ENCODE data around the gene MLF2.
"Not testable (repeated sequence)": the region's sequence is repeated elsewhere in the genome, so short reads cannot be mapped to it uniquely, and the experiment has no call there.

MLF2 gene

DNA sequence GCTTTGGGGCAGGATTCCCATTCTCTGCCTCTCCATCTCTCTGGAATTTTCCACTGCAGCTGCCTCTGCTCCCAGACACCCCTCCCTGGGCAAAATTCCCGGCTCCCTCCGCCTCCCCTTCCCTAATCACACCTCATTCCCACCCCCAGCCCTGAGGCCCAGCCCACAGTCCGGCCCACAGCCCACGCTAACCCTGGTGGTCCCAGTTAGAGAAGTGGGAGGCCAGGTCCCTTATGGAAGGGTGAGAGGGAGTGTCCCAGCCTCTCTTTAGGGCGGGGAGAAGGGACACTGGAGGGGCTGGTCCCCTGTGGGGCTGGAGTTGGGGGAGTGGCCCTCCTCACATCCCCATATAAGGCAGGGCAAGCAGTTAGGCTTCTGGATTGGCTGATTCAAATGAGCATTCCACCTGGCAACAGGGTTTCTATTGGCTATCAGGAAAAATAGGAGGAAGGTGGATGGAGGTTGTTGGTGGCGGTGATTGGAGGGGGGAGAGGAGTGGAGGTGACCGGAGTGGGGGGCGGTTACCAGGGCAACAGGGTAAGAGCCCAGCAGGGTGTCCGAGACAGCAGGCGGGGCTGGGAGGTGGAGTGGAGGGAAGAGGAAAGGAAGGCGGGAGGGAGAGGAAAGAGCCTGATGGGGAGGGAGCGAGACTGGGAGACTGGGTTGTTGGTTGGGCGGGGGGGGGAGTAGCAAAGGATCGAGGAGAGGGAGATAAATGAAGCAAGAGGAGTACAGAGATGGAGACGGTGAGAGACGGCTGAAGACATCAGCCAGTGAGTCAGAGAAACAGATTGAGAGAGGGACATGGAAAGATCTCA lies 11.3 kb upstream of the MLF2 start:
- FAIRE-seq: no peak

DNA sequence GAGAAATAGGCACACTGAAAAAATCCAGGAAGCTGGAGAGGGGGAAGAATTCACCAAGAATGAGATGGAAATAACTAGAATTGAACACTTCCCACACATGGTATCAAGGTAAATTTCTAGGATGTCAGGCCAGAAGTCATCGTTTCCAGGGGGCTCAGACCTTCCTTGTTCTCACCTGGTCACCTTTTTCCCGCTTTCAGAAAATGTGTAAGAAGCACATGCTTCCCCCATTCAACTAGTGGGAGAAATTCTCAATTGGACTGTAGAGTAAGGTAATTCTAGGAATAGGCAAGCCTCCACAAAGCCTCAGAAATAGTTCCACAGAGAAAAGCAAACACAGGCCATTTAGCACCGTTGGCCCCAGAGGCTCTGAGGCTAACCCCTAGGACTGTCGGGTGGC lies 10.4 kb upstream of the MLF2 start:
- no peak for FAIRE-seq

DNA sequence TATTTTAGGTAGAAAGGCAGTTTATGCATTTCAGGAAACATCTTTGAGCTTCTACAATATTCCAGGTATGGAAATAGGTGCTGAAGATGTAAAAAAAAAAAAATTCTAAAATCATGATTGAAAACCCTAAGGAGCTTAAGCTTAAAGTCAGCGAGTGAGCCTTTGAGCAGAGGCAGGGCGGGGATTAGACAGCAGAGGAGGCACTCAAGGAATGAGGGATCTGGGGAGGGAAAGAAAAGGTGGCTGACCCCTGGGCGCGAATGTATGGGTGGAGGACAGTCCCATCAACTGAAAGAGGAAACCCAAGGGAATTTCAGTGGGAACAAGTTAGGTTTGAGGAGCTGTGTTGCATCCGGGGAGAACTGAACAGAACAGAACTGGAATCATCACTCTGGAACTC lies 6.8 kb upstream of the MLF2 start:
- FAIRE-seq: no peak

DNA sequence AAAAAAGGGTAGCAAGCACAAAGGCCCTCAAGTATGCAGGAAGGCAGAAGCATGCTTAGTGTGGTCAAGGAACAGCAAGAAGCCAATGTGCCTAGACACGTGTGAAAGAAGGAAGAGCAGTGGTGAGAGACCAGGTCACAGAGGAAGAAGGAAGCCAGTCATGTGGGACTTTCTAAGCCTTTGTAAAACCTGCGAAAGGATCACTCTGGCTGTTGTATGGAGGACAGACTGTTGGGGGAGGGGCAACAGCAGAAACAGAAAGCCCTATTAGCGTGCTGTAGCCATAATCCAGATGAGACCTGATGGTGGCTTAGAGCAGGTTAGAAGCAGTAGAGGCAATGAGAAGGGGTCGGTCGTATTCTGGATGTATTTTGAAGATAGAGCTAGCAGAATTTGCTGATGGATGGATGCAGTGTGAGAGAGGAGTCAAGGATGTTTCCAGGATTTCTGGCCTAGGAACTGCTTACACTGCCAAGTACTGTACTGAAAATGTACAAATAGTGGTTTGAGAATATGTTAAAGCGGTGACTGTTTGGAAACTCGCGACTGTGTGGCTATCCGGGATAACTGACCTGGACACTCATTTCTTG lies 5.7 kb upstream of the MLF2 start:
- FAIRE-seq: no peak

DNA sequence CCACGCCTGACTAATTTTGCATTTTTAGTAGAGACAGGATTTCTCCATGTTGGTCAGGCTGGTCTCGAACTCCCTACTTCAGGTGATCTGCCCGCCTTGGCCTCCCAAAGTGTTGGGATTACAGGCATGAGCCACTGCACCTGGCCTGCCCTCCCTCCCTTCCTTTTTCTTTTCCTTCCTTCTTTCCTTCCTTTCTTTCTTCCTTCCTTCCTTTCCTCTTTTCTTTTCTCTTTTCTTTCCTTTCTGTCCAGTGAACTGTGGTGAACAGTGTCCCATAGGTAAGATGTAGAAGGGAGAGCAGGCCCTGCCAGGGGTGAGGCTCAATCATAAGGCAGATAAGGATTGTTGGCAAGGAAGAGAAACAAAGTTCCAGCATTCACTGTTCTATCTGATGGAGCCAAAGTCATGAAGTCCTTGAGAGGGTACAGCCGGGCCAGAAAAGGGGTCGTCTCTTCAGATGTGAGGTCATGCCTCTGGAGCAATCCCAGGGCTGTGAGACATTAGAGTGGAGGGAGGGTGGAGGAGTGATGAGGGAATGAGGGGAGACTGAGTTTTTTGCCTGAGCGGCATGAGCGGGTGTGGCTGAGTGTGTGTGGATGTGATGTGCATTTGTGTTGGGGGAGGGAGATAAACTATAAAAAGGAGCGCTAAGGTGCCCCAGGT lies 4.2 kb upstream of the MLF2 start:
- no peak for FAIRE-seq

DNA sequence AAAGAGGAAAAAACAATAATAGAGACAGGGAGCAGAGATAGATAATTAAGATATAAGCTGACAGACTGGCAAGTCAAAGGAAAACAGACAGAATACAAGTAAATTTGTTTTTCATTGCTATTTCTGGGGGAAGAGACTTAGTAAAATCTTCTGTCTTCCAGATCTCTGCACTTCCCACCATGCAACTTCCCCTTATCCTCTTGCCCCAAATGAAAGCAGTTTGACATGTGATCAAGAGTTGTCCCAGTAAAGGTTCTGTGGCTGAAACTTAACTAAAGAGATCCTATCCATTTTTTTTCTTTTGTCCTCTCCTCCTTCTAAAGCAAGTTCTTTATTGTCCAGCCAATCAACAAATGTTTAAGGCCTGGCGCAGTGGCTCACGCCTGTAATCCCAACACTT lies 1.5 kb upstream of the MLF2 start:
- FAIRE-seq: no peak

DNA sequence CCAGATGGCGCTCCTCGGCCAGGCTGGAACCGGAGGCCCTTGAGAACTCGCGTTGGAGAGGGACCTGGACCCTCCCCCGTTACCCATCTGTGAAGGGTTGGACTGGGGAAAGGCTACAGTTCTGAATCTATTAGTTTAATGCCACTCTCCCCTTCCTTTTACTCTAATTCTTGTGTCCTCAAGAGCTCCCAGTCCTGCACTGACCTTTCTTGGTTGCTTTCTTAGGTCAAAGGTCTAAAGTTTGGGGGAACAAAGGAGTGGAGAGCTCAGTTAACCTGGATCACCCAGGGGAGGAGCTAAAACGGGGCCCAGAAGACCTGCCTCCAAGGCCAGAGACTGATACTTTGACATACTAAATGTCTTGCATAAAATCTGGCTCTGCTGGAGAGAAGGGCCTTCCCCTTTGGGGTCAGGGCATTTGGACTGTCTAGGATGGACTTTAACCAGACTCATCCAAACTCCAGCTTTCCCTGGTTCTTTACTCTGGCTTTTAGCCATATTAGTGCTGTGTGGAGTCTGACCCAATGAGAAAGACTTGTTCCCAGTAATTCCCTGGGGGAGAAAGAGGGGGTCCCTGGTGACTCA lies 923 bp upstream of the MLF2 start:
- FAIRE-seq: no peak

DNA sequence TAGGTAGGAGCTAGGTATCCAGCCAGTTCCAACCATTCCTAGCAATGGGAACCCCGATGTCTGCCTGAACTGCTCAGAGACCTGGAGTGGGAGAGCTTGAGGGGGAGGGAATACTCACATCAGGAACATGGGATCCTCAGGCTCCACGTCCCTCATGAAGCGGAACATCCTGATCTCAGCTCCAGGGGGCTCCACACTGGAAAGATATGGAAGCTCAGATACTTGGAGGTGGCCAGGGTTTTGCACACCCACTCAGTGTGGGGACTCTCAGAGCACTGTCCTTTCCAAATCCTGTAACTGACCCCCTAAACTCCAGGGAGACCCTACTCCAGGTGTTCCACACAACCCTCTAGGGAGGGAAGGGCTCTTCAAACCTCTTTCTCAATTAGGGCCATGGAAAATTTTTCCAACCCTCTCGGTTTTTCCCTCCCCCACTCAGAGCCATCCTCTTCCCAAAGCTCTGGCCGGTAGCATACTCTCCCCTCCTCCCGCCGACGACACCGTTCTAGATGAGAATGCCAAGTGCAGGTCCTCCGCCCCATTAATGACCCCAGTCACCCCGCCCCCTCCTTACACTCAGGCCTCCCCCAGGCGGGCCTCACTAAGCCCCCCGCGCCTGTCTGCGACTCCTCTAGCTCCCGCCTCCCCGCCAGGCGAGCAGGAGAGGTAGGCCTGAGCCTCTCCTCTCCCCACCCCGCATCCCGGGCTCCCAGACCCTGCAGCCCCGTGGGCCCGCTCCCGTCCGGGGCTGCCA lies 597 bp downstream of the MLF2 start:
- FAIRE-seq: no peak

DNA sequence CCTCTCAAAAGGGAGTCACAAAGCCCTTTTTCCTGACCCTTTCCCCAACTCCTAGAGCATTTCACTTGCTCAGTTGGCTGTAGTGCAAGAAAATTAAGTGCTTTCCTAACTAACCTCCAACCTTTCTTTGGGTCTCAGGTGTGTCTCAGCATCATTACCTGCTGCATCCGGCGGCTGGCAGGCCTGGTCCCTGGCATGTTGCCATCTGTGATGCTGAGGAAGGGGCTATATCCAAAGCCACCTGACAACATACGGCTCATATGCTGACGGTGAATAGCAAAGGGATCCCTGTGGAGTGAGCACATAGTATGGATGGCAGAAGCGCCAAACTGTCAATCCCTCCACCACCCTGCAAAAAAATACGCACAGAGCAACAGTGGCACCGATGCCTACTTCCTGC lies 1.2 kb downstream of the MLF2 start:
- FAIRE-seq: no peak

DNA sequence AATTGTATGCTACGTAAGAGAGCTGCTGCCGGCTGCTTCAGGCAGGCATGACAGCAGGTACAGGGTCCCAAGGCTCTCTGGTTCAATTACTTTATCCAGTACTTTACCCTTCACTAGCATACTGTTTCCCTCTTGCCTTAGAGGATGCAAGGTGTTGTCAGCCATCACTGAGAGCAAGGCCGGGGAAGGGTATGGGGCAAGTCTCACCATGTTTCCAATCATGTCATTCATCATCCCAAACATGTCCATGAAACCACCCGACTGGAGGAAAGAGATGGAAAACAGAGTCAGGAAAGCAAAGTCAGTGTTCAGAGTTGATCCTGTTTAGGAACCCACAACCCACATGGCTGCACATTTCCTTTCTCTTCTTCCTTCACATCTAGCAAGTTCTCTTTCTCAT lies 2.4 kb downstream of the MLF2 start:
- FAIRE-seq: no peak

DNA sequence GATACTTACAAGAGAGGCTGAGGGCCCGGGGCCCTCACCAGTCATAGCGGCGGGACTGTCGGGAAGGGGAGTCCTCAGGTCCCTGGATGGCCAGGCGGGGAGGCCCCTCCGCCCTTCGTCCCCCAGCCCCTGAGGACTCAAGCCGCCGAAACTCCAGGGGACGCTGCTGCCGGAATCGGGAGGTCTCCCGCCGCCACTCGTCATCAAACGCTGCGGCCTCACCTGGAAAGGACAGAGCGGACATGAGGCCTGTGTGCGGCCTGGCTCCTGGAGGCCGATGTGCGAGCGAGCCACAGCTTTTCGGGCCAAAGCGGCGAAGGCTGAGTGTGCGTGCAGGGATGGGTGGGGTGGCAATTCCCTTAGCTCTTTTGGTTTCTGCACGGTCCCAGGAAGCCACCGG lies 4.2 kb downstream of the MLF2 start:
- no peak for FAIRE-seq

DNA sequence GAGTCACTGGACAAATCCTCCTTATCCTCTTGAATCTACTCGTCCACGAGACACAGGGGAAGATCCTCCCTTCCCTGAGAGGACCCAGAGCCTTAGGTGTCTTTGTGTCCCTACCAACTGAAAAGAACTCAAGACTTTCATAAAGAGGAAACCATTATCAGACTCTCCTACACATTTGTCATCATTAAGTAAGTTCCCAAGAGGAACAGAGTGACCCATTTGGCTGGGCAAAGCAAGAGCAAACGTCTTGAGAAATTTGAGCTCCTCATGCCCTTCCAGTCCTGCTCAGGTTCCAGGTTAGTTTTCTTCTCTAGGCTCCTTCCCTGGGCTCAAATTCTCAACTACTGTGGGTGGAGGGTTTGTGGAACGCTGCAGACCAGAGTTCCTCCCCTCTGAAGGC lies 5.7 kb downstream of the MLF2 start:
- no peak for FAIRE-seq

DNA sequence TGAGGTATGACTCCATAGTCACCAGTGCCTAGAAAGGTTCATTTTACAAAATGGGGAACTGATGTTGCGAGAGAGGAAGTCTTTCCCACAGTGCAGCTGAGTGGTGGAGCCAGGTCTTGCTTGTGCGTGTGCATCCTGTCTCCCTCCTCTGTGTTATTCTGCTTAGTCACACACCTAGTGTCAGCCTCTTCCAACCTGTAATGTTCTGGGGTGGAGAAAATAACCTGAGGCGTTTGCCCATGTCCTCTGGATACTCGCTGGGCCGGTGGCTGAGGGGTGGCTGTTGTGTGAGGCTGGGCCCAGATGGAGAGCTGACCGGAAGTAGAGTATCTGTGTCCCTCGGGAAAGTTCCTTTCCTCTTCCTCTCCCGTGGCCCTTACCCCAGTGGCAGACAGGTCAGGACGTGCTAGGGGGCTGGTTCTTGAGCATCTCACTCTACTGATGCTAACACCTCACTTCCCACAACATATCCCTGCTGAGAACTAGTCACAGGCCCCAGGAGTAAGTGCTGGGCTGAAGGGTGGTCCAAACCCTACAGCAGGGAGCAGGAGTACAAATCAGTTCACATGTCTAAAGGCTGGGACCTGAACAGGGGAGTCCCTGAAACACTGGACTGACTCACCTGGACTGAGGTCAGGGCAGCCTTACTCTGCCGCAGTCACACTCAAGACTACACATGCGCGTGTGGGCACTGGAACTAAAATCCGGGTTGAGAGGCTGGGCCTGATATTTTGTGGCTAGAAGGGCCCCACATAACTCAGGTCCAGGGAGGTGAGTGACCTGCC lies 7.0 kb downstream of the MLF2 start:
- FAIRE-seq: no peak

DNA sequence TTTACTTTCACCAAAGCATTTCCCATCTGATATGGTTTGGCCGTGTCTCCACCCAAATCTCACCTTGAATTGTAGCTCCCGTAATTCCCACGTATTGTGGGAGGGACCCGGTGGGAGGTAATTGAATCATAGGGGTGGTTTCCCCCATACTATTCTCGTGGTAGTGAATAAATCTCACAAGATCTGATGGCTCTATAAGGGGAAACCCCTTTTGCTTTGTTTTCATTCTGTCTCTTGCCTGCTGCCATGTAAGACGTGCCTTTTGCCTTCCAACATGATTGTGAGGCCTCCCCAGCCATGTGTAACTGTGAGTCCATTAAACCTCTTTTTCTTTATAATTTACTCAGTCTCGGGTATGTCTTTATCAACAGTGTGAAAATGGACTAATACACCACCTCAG lies 9.6 kb downstream of the MLF2 start:
- not testable (repeated sequence) for FAIRE-seq

DNA sequence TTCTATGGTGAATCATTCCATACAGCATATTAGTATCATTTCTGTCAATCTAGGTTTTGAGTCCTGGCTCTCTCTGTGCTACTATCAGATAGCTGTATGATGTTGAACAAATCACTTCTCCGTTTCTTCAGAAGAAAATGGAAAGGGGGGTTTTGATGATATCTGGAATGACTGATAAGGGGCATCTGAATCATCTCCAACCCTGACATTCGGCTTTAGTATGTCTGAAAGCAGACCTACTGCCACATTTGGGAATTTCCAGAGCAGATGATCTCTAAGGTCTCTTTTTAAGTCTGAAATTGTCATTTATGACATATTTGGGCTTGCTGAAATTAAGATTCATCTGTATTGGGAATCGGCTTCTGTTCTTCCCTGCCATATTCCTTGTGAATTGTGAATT lies 10.1 kb downstream of the MLF2 start:
- FAIRE-seq: no peak

DNA sequence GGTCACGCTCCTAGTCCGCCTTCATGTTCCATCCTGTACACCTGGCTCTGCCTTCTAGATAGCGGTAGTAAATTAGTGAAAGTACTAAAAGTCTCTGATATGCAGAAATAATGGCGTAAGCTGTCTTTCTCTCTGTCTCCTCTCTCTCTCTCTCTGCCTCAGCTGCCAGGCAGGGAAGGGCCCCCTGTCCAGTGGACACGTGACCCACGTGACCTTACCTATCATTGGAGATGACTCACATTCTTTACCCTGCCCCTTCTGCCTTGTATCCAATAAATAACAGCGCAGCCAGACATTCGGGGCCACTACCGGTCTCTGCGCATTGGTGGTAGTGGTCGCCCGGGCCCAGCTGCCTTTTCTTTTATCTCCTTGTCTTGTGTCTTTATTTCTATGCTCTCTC lies 10.9 kb downstream of the MLF2 start:
- not testable (repeated sequence) for FAIRE-seq

DNA sequence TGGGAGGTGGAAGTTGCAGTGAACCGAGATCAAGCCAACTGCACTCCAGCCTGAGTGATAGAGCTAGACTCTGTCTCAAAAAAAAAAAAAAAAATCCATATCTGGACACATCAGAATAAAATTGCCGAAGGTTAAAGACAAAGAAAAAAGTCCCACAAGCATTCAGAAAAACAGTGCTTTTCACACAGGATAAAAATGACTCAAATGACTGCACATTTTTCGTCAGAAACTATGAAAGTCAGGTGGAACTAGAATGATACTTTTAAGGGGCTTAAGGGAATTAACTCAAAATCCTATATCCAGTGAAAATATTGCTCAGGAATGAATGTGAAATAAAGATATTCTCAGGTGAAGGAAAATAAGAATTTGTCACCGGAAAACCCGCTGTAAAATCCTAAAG lies 16.2 kb downstream of the MLF2 start:
- FAIRE-seq: no peak

DNA sequence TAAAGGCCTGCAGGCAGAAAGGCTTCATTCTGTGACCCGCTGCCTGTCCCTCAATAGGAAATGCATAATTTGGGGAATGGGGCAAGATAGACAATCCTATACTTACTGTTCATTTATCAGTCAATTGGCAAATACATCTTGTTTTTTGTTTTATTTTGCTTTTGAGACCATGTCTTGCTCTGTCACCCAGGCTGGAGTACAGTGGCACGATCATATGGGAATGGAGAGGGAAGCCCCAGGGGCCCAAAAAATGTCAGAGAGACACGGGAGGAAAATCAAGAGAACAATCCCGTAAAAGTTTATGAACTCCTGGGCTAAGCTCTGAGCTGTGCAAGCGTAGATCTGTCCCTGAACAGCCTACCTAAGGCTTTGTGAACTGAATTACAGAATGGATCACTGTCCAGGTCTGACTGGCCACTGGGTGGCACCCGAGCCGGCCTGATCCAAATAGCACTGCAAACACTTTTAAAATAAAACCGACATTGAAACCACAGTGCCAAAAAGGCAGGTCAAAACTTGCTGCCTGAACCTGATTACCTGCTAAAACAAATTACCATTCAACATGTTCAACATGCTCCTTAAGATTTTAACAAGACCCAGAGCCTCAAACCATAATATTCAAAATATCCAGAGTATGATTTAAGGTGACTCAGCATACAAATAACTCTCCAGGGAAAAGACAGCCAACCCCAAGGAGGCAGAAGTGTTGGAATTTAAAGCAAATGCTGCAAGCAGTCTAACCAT lies 17.3 kb downstream of the MLF2 start:
- no peak for FAIRE-seq

DNA sequence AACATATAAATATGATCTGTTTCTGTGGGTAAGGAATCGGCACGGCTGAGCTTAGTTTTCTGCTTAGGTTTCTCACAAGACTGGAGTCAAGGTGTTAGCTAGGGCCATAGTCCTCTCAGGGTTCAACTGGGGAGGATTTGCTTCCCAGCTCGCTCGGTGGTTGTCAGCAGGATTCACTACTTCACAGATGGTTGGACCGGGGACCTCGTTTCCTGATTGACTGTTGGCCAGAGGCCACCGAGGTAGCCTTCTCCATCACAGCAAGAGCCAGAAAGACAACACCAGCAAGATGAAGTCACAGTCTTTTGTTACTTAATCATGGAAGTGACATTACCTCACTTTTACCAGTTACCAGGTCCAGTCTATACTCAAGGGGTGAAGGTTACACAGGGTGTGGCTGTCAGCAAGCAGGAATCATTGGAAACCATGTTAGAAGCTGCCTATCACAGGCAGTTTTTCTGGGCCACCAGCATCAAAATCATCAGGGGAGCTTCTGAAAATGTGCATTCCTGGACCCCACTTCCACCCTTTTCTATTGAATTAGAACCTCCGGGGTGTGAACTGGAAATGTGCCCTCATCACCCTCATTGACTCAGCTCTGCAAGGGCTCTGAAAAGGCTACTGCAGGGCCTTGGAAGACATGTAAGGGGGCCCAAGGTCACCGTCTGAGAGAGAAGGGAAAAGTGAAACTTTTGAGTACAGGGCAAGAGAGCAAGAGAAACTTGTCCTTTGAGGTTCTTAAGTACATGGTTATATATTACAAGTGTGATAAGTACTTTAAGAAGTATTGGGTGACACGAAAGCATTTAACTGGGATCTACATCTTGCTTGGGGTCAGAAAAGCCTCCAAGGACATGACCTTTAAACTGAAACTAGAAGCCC lies 18.2 kb downstream of the MLF2 start:
- no peak for FAIRE-seq

DNA sequence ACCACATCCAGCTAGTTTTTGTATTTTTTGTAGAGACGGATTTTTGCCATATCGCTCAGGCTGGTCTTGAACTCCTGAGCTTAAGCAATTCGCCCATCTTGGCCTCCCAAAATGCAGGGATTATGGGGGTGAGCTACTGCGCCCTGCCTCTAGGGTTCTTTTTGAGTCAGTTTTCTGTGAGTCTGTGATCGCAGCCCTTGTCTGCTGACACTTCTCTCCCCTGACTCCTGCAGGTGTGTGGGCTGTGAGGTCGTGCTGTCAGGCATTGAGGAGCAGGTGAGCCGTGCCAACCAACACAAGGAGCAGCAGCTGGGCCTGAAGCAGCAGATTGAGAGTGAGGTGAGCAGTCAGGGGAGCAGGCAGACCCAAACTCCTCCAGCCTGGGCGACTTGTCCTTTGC lies 22.8 kb downstream of the MLF2 start:
- FAIRE-seq: no peak

Data from colon (tissue), 2 donors.